ENCODE measurements around the gene CIC. TPM values are rescaled to one million over a fixed set of nuclear protein-coding genes. Genes with fewer than 3 reads are reported as not detected.
A peak's percentile ranks its signal among the peaks of the same experiment; 100 is the strongest.

Gene CIC
- total RNA-seq, 3 donors from 2014 or later (not counting 1 experiment from before 2014, with no cell fraction given), result 95.4 to 121 (median 108) TPM

DNA sequence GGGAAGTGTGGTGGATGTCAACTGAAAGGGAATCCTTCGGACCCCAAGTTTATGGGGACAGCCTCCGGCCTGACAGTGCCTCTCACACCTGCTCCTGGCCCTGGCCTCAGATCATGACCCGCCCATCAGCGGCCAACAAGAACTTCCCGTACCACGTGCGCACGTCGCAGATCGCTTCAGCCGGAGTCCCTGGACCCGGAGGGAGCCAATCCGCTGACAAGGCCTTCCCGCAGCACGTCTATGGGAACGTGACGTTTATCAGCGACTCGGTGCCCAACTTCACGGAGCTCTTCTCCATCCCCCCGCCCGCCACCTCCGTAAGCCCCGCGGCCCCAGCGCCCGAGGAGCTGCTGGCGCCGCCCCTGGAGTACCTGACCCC, 54.4 kb downstream of the CIC start:
- Histone ChIP-seq H3K4me3 (ENCODE audit: low read length) (no peak overlapping the region), H3K27ac (ENCODE audit: low read length) (no peak overlapping the region), H3K4me1 (ENCODE audit: control insufficient read depth, insufficient read depth, low read length) (peaks cover 20% of the 10 kb centered on the region), H3K36me3 (ENCODE audit: control insufficient read depth, insufficient read depth, low read length) (no peaks in the 10 kb centered on the region), H3K9me3 (ENCODE audit: control insufficient read depth, insufficient read depth, low read length) (no peaks in the 10 kb centered on the region), H3K27me3 (ENCODE audit: control insufficient read depth, insufficient read depth, low read length) (peaks cover 8% of the 10 kb centered on the region)
- ATAC-seq (no peak), DNase-seq (no peak)
- H3K9me3 Mint-ChIP-seq, result no peaks in the 10 kb centered on the region
- no peak overlapping the region for H3K27ac Mint-ChIP-seq
- peaks cover 17 to 23% of the 10 kb centered on the region in 2 donors for H3K4me1 Mint-ChIP-seq
- peaks cover 15 to 19% of the 10 kb centered on the region in 2 donors for H3K27me3 Mint-ChIP-seq (ENCODE audit: low read depth in 2 of 2)
- H3K4me3 Mint-ChIP-seq, result no peak overlapping the region
- TF ChIP-seq, protein P1, sequence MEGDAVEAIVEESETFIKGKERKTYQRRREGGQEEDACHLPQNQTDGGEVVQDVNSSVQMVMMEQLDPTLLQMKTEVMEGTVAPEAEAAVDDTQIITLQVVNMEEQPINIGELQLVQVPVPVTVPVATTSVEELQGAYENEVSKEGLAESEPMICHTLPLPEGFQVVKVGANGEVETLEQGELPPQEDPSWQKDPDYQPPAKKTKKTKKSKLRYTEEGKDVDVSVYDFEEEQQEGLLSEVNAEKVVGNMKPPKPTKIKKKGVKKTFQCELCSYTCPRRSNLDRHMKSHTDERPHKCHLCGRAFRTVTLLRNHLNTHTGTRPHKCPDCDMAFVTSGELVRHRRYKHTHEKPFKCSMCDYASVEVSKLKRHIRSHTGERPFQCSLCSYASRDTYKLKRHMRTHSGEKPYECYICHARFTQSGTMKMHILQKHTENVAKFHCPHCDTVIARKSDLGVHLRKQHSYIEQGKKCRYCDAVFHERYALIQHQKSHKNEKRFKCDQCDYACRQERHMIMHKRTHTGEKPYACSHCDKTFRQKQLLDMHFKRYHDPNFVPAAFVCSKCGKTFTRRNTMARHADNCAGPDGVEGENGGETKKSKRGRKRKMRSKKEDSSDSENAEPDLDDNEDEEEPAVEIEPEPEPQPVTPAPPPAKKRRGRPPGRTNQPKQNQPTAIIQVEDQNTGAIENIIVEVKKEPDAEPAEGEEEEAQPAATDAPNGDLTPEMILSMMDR (IDR thresholded peaks at IDR 0.05), result no peak
- intact Hi-C loops (cut with micrococcal nuclease), result no loop called here
- WGBS (ENCODE audit: insufficient coverage), result 32% methylated on average over 29 of the region's 29 CpGs
- peaks cover 5% of the 10 kb centered on the region for H3K36me3 Mint-ChIP-seq

DNA sequence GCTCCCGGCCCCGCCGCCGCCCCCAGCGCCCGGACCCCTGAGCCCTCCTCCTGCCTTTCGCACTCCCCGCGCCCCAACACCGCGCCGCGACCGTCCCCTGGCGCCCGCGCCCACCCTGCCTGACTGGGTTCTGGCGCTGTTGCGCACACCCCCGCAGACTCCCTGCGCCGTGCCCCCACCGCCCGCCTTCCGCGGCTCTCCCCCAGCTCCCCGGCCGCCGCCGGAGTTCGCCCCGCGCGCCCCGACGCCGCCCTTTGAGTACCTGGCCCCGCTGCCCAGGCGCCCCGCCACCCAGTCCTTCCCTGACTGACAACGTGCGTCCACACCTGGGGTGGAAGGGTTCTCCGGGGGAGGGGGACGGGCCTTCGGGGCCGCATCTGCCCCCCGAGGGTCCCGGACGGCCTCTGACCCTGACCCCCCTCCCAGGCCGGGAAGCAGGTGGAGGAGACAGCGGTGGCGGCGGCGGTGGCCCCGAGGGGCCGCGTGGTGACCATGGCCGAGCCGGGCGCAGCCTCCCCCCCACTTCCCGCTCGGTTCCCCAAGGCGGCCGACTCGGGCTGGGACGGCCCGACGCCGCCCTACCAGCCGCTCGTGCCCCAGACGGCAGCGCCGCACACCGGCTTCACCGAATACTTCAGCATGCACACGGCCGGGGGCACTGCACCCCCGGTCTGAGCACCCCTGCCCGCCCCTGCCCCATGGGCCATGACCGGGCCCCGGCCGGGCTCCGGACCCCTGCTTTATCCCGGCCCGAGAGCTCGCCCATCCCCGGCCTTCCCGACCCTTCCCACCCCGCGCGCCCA, 55.0 kb downstream of the CIC start:
- no peak overlapping the region for H3K4me3 ChIP-seq (ENCODE audit: low read length)
- no peak overlapping the region for H3K27ac ChIP-seq (ENCODE audit: low read length)
- no peak for ATAC-seq
- H3K36me3 Mint-ChIP-seq, result peaks cover 5% of the 10 kb centered on the region
- no peaks in the 10 kb centered on the region for H3K9me3 Mint-ChIP-seq
- peaks cover 15 to 19% of the 10 kb centered on the region in 2 donors for H3K27me3 Mint-ChIP-seq (ENCODE audit: low read depth in 2 of 2)
- H3K4me1 Mint-ChIP-seq, result peaks cover 17 to 26% of the 10 kb centered on the region in 2 donors
- no peak overlapping the region for H3K27ac Mint-ChIP-seq
- DNase-seq, result peak in 1 of 2 donors; percentile 51
- H3K27me3 ChIP-seq (ENCODE audit: control insufficient read depth, insufficient read depth, low read length), result peaks cover 8% of the 10 kb centered on the region
- intact Hi-C loops (cut with micrococcal nuclease), result loop anchor here (2.0 kb wide), 2 partner anchors 21 to 73 kb away; partner anchors contain the start of genes PAFAH1B3 and PRR19
- no peaks in the 10 kb centered on the region for H3K36me3 ChIP-seq (ENCODE audit: control insufficient read depth, insufficient read depth, low read length)
- TF ChIP-seq, protein P1 (IDR thresholded peaks at IDR 0.05), result no peak
- H3K4me3 Mint-ChIP-seq, result no peak overlapping the region
- peaks cover 20% of the 10 kb centered on the region for H3K4me1 ChIP-seq (ENCODE audit: control insufficient read depth, insufficient read depth, low read length)
- H3K9me3 ChIP-seq (ENCODE audit: control insufficient read depth, insufficient read depth, low read length), result no peaks in the 10 kb centered on the region
- 5% methylated on average over 92 of the region's 92 CpGs for WGBS (ENCODE audit: insufficient coverage)

DNA sequence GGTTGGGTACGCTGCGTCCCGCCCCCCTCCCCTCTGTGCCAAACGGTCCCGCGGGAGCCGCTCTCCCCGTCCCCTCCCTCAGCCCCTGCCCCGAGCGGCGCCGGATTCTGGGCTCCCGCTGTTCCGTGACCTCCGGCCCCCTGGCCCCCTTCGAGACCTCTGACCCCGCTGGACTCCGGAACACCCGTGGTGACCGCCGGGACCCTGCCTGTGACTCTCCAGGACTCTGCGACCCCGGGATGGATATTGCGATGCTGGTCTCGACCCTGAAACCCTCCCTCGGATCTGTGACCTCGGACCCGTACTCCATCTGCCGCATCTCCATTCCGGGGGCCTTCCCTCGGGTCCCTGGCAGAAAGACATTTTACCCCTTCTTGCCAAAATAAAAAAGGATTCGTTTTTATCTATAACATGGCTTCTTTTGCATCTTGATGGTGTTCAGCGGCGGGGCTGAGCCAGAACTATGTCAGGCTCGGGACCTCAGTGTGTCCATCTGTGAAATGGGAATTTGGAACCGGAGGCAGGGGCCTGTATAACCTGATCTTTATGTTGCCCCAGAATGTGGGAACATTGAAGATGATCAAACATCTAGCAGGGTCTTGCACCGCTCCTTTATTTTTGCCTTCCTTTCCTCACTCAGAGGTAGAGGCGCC, 55.7 kb downstream of the CIC start:
- Mint-ChIP-seq H3K4me1 (peaks cover 17 to 29% of the 10 kb centered on the region in 2 donors), H3K27me3 (ENCODE audit: low read depth in 2 of 2) (peaks cover 15 to 19% of the 10 kb centered on the region in 2 donors), H3K4me3 (peak overlapping the region; percentile 95), H3K27ac (peak overlapping the region; percentile 65 to 79), H3K36me3 (peaks cover 5% of the 10 kb centered on the region), H3K9me3 (no peaks in the 10 kb centered on the region)
- no peak for DNase-seq
- no peak for ATAC-seq
- WGBS (ENCODE audit: insufficient coverage), result 3% methylated on average over 38 of the region's 38 CpGs
- Histone ChIP-seq H3K9me3 (ENCODE audit: control insufficient read depth, insufficient read depth, low read length) (no peaks in the 10 kb centered on the region), H3K36me3 (ENCODE audit: control insufficient read depth, insufficient read depth, low read length) (no peaks in the 10 kb centered on the region), H3K4me3 (ENCODE audit: low read length) (peak overlapping the region; percentile 83), H3K27ac (ENCODE audit: low read length) (no peak overlapping the region), H3K4me1 (ENCODE audit: control insufficient read depth, insufficient read depth, low read length) (peaks cover 20% of the 10 kb centered on the region), H3K27me3 (ENCODE audit: control insufficient read depth, insufficient read depth, low read length) (peaks cover 8% of the 10 kb centered on the region)
- intact Hi-C loops (cut with micrococcal nuclease), result loop anchor here (1.0 to 2.0 kb wide), 6 partner anchors 22 to 248 kb away; partner anchors contain the start of genes PAFAH1B3, POU2F2, PRR19 and ZNF574
- TF ChIP-seq, protein P1 (IDR thresholded peaks at IDR 0.05), result peak; percentile 82
